HG03045 (cell line): ENCODE results near the gene MUC3A.
"Not testable (repeated sequence)": the region's sequence is repeated elsewhere in the genome, so short reads cannot be mapped to it uniquely, and the experiment has no call there.

Source experiments
- ATAC-seq: cut with Tn5 transposase; IDR thresholded peaks from one replicate; pipeline ENCODE4 v1.9.1; 2021; ENCODE audit warnings: mild to moderate bottlenecking, moderate library complexity; ENCODE audit not compliant: unreplicated experiment

MUC3A gene, protein sequence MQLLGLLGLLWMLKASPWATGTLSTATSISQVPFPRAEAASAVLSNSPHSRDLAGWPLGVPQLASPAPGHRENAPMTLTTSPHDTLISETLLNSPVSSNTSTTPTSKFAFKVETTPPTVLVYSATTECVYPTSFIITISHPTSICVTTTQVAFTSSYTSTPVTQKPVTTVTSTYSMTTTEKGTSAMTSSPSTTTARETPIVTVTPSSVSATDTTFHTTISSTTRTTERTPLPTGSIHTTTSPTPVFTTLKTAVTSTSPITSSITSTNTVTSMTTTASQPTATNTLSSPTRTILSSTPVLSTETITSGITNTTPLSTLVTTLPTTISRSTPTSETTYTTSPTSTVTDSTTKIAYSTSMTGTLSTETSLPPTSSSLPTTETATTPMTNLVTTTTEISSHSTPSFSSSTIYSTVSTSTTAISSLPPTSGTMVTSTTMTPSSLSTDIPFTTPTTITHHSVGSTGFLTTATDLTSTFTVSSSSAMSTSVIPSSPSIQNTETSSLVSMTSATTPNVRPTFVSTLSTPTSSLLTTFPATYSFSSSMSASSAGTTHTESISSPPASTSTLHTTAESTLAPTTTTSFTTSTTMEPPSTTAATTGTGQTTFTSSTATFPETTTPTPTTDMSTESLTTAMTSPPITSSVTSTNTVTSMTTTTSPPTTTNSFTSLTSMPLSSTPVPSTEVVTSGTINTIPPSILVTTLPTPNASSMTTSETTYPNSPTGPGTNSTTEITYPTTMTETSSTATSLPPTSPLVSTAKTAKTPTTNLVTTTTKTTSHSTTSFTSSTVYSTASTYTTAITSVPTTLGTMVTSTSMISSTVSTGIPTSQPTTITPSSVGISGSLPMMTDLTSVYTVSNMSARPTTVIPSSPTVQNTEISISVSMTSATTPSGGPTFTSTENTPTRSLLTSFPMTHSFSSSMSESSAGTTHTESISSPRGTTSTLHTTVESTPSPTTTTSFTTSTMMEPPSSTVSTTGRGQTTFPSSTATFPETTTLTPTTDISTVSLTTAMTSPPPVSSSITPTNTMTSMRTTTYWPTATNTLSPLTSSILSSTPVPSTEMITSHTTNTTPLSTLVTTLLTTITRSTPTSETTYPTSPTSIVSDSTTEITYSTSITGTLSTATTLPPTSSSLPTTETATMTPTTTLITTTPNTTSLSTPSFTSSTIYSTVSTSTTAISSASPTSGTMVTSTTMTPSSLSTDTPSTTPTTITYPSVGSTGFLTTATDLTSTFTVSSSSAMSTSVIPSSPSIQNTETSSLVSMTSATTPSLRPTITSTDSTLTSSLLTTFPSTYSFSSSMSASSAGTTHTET (N-terminal part only)

GRCh38 chr7:100949227-100949932 is at the start of gene MUC3A:
Gene MUC3A, plus strand, starts transcription at chr7:100949534. Its CDS starts 91 bp downstream, at chr7:100949625.
- no peak for ATAC-seq

GRCh38 chr7:100900978-100901377 is 48.4 kb upstream of the MUC3A start:
- ATAC-seq: no peak

GRCh38 chr7:100901921-100902332 is 47.4 kb upstream of the MUC3A start:
- ATAC-seq: no peak

DNA sequence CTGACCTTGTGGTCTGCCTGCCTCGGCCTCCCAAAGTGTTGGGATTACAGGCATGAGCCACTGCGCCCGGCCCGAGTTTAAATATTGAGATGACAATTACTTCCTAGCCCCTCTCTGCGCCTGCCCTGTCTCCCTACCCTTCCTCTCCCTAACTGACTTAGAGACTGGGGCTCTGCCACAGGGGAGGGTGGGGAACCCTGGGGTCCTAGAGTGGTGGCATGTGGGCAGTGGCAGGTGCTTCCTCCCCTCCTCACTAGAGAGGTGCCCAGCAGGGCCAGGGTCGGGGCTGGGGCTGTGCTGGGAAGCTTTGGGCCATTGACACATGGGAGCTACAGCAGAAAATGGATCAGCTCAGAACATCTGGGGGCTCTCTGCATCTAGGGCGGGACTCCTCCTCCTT is 46.7 kb upstream of the MUC3A start:
- ATAC-seq: no peak

- no peak for ATAC-seq
Observed at GRCh38 chr7:100908512-100908911, 40.8 kb upstream of the MUC3A start.

DNA sequence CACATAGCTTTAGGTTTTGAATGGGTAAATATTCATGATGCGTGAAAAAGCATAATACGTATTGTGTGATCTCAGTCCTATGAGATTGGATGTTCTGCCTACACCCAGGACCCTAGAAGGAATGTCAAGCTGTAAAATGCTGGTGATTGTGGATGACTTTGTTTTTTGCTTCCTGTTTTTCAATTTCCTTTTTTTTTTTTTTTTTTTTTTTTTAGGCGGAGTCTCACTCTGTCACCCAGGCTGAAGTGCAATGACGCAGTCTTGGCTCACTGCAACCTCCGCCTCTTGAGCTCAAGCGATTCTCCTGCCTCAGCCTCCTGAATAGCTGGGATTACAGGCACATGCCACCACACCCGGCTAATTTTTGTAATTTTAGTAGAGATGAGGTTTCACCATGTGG is 38.9 kb upstream of the MUC3A start:
- ATAC-seq: not testable (repeated sequence)

GRCh38 chr7:100911484-100911883 is 37.9 kb upstream of the MUC3A start:
- no peak for ATAC-seq

- ATAC-seq: no peak
Observed at GRCh38 chr7:100914208-100914878, 35.0 kb upstream of the MUC3A start.

DNA sequence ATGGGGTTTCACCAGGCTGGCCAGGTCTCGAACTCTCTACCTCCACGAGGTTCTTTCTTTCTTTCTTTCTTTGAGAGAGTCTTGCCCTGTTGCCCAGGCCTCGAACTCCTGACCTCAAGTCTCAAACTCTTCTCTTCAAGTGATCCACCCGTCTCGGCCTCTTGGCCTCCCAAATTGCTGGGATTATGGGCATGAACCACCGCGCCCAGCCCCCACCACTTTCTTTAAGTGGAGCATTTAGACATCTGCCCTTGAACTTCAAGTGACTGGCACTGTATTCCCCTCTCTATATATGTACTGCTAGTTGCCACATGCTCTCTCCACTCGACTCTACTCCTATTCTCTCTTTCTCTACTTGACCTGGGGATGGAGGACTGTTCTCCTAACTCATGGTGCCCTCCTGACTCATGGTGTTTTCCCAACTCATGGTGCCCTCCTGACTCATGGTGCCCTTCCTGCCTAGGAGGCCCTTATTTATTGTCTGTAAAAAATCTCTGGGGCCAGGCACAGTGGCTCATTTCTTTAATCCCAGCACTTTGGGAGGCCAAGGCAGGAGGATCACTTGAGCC is 34.4 kb upstream of the MUC3A start:
- no peak for ATAC-seq

GRCh38 chr7:100919335-100919734 is 30.0 kb upstream of the MUC3A start:
- not testable (repeated sequence) for ATAC-seq

DNA sequence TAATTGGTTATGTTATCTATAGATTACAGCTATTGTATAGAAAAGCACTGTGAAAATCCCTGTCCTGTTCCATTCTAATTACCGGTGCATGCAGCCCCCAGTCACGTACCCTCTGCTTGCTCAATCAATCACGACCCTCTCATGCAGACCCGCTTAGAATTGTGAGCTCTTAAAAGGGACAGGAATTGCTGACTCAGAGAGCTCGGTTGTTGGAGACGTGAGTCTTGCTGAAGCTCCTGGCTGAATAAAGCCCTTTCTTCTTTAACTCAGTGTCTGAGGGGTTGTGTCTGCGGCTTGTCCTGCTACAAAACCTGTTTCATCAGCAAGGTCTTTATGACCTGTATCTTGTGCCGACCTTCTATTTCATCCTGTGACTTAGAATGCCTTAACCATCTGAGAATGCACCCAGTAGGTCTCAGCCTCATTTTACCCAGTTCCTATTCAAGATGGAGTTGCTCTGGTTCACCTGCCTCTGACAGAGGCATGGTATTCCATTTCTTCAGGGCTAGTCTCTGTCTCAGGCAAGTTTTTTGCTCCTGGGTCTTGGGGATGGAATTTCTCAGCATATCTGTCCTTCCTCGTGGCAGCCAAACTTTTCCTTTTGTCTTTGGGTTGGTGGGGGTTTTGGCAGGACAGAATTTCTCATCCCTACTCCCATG is 29.4 kb upstream of the MUC3A start:
- not testable (repeated sequence) for ATAC-seq

GRCh38 chr7:100921039-100921438 is 28.3 kb upstream of the MUC3A start:
- ATAC-seq: no peak

- ATAC-seq: not testable (repeated sequence)
Observed at GRCh38 chr7:100923616-100924015, 25.7 kb upstream of the MUC3A start.

DNA sequence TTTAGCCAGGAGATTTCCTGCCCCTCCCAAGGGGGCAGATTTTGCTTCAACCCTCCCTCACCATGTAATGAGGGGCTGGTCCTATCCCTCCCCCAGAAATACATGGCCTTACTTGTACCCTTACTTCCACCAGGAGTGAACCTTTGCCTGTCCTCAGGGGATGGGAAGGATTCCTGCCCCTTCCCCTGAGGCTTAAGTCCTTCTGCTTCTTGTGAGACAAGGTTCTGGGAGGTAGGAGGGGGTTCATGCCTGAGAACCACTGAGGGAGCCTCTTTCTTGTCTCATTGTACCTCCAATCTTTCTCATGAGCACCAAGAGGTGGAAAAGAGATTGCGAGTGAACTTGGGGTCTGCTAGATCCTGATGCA is 19.5 kb upstream of the MUC3A start:
- ATAC-seq: no peak

GRCh38 chr7:100933734-100934133 is 15.6 kb upstream of the MUC3A start:
- ATAC-seq: no peak

- ATAC-seq: not testable (repeated sequence)
Observed at GRCh38 chr7:100935381-100935780, 14.0 kb upstream of the MUC3A start.

- ATAC-seq: not testable (repeated sequence)
Observed at GRCh38 chr7:100936167-100936566, 13.2 kb upstream of the MUC3A start.

DNA sequence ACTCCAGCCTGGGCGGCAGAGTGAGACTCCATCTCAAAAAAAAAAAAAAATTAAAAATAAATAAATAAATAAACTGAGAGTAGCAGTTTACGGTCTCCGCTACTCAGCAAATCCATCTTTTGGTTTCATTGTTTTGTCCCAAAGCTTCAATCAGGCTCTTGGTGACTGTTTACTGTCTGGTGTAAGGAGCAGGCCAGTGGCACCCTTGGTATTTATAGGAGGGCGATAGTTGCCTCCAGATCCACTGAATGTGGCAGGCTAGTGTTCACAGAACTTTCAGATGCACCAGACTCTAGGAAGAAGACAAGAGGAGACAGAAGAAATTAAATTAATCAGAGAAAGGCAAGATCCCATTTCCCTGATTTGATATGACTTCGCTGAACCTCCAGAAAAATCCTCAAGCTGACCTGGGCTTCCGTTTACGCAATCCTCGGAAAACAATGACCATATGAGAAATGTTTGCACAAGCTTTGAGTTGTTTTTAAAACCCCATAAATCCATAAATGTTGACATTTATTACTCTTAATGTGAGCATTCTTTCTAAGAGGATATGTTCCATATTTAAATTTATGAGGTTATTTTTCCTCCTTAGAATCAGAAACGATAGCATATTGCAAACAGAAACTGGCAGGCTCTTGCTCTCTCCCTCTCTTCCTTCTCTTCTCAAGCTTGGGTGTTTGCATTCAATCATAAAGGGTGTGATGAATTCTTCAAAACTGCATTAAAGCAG is 7.1 kb upstream of the MUC3A start:
- no peak for ATAC-seq
